ENCODE data around the gene OR2T27.

Gene OR2T27

DNA sequence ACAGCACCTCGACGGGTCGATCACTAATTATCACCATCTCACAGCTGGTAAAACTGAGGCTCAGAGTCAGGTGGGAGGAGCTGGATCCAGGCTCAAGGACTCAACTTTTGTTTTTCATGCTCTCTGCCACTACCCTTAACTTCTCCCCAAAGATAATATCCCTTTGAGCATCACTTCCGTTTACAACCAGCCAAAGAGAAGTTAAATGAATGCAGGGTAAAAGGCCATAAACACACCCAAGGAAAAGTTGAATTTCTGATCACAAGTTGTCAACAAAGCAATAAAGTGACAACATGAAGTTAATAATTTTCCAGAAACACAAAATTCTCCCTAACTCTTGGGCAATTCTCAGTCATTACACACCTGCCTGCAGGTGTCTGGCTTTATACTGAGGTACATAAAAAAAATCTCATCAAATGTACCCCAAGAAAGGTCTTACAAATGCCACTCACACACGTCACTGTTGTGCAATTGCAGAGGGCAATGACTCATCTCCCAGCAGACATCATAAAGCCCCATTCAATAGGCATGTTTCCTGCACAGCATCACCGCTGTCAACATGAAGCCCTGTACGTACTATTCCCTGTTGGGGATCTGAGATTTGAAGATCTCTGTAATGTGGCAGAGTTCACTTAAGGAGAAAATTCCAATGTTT, 23.8 kb downstream of the OR2T27 start:
- in situ Hi-C loops (cut with MboI; ENCODE audit: low pct_unique_long_range_greater_than_20kb, low sequenced_read_pairs, unreplicated experiment) = no loop called here
- TF ChIP-seq, protein P1, sequence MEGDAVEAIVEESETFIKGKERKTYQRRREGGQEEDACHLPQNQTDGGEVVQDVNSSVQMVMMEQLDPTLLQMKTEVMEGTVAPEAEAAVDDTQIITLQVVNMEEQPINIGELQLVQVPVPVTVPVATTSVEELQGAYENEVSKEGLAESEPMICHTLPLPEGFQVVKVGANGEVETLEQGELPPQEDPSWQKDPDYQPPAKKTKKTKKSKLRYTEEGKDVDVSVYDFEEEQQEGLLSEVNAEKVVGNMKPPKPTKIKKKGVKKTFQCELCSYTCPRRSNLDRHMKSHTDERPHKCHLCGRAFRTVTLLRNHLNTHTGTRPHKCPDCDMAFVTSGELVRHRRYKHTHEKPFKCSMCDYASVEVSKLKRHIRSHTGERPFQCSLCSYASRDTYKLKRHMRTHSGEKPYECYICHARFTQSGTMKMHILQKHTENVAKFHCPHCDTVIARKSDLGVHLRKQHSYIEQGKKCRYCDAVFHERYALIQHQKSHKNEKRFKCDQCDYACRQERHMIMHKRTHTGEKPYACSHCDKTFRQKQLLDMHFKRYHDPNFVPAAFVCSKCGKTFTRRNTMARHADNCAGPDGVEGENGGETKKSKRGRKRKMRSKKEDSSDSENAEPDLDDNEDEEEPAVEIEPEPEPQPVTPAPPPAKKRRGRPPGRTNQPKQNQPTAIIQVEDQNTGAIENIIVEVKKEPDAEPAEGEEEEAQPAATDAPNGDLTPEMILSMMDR (IDR thresholded peaks at IDR 0.05; ENCODE audit: extremely low read depth, insufficient read depth, missing control alignments) = no peak
- no peak for DNase-seq (ENCODE audit: low spot score)

DNA sequence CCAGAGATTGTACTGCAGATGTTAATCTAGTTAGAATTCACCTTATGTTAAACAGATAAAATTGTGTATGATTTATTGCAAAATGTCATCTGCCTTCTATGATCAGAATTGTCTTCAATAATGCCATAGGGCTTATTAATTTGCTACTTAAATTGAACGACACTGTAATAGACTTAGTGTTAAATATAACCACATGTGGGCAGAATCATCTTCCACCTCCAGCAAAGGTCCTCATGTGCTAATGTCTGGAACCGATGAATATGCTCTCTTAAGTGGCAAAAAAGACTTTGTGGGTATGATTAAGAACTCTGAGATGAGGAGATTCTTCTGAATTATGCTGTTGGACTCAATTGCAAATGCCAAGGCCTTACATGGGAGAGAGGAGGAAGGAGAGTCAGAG, 24.8 kb downstream of the OR2T27 start:
- TF ChIP-seq, protein P1 (IDR thresholded peaks at IDR 0.05; ENCODE audit: extremely low read depth, insufficient read depth, missing control alignments) = no peak
- no peak for DNase-seq (ENCODE audit: low spot score)
- in situ Hi-C loops (cut with MboI; ENCODE audit: low pct_unique_long_range_greater_than_20kb, low sequenced_read_pairs, unreplicated experiment) = no loop called here

DNA sequence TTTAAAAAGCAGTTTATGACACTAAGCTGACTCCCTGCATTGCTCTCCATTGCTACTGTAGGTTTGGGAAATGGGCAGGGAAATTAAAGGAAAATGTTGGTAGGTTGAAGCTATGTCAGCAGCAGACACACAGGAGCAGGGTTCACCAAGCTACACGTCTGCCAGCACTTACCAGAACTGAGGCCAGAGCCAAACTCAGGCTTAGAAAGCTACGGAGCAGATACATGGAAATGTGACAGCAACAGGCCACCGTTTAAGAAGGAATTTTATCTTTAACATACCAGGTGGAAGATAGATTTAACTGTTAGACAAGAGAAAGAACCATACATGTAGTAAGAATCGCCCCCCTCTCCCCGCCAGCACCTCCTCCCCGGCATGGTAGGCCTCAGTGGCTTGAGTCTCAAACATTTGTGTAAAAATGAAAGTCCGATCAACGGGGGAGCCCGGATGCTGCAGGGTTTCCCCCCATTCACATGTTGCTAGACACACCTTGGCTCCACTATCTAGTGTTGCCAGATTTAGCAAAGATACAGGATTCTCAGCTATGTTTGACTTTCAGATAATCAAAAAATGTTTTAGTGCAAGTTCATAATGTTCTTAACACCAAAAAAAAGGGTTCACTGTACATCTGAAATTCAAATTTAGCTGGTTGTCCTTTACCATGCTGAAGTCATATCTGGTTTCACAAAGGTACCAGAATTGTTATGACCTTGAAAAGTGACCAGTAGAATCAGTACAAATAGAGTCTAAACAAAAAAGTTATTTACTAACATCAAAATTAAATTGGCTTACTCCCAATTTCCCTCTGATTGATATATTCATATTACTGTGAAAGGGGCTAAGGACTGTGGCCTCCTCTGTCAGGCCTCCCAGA, 27.1 kb downstream of the OR2T27 start:
- in situ Hi-C loops (cut with MboI; ENCODE audit: low pct_unique_long_range_greater_than_20kb, low sequenced_read_pairs, unreplicated experiment) = loop anchor here (5.0 to 10.0 kb wide), 2 partner anchors 54 to 223 kb away; partner anchors contain the start of gene OR2T1
- TF ChIP-seq, protein P1 (IDR thresholded peaks at IDR 0.05; ENCODE audit: extremely low read depth, insufficient read depth, missing control alignments) = no peak
- peak; percentile 60 for DNase-seq (ENCODE audit: low spot score)

DNA sequence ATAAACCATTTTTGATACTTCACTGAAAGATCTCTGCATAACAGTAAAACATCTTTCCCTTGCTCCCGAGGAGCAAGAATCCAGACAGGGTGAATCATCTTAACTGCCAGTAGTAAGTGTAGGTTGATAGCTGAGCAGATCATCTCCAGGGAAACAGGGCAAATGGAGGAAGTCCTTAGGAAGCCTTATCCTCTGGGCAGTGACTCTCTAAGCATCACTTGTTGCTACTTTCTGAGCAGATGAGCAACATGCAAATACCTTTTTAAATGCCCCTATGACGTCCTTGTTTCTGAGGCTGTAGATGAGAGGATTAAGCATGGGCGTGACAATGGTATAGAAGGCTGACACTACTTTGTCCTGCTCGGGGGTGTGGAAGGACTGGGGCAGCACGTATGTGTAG, 29.4 kb downstream of the OR2T27 start:
- in situ Hi-C loops (cut with MboI; ENCODE audit: low pct_unique_long_range_greater_than_20kb, low sequenced_read_pairs, unreplicated experiment) = loop anchor here (5.0 to 10.0 kb wide), 2 partner anchors 56 to 221 kb away; partner anchors contain the start of gene OR2T1
- no peak for DNase-seq (ENCODE audit: low spot score)
- TF ChIP-seq, protein P1 (IDR thresholded peaks at IDR 0.05; ENCODE audit: extremely low read depth, insufficient read depth, missing control alignments) = no peak

DNA sequence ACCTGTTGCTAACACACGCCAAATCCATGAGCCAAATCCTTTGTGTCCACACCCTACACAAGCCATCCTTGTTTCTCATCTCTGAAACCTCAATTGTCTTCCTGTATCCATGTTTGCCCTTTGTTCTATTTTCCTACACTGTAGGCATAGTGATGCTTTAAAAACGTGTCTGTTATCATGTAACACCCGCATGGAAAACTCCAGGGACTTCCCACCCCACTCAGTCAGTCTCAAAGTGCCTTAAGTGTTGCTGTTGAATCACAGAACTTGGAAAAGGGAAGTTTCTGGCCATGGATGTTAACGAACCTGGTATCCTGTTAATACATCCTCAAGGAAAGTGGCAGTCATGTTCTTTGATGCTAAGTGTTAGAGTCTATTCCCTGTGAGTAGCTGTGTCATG, 30.2 kb downstream of the OR2T27 start:
- in situ Hi-C loops (cut with MboI; ENCODE audit: low pct_unique_long_range_greater_than_20kb, low sequenced_read_pairs, unreplicated experiment) = loop anchor here (5.0 to 10.0 kb wide), 2 partner anchors 57 to 220 kb away; partner anchors contain the start of gene OR2T1
- TF ChIP-seq, protein P1 (IDR thresholded peaks at IDR 0.05; ENCODE audit: extremely low read depth, insufficient read depth, missing control alignments) = no peak
- no peak for DNase-seq (ENCODE audit: low spot score)

DNA sequence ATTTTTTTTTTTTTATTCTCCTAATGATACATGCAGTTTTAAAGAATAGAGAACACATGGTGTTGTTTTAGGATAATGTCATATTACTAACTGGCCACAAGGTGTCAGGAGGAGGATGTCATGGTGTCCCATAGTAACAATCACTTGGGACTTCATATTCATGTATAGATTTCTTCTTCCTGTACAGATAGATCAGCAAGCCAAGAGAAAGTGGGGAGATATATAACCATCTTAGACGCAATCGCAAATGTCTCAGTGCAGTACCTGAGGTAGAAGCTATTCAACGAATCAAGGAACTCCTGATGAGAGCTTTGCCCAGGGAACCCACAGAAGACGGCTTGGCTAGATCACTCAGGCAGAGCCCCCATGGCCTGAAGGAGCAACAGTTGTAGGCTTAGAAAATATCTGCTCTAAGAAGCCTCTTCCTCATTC, 32.7 kb downstream of the OR2T27 start:
- TF ChIP-seq, protein P1 (IDR thresholded peaks at IDR 0.05; ENCODE audit: extremely low read depth, insufficient read depth, missing control alignments) = peak; percentile 60
- in situ Hi-C loops (cut with MboI; ENCODE audit: low pct_unique_long_range_greater_than_20kb, low sequenced_read_pairs, unreplicated experiment) = loop anchor here (10.0 kb wide), 1 partner anchor 218 kb away; the partner anchor contains the start of gene OR2T1
- peak; percentile 60 for DNase-seq (ENCODE audit: low spot score)
